ENCODE measurements around the gene FKBP5. TPM values are rescaled to one million over a fixed set of nuclear protein-coding genes. Genes with fewer than 3 reads are reported as not detected.

The FKBP5 gene
- total and polyA plus RNA-seq, 2 of the 4 experiments (the other 2 are of a cell fraction) = 6.8 to 7.0 TPM

DNA sequence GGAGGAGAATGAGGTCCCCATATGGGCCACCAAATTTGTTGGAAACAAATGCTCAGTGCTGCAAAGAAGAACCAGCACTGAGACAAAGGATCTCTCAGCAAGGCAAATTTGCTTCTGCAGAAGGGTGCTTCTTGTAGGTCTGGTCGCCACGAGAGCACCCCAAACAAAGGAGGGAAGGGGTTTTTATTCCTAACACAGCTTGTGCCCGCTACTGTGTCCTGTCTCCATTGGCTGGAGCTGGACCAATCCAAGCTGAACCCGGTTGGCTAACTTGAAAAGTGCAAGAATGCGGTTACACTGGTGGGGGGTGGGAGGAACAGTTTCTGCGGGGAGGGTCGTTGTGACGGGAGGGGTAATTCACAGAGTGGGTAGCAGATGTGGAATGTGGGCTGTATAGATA, 121.9 kb downstream of the FKBP5 start:
- no peak overlapping the region for H4K91ac ChIP-seq (ENCODE audit: insufficient read depth, low read depth, low read length)
- in situ Hi-C loops (cut with MboI; ENCODE audit: low sequenced_read_pairs) = loop anchor here (5.0 kb wide), 1 partner anchor 44 kb away; no protein-coding TSS in a partner anchor
- no TSS peak for BruUV-seq (replicated peaks)
- H3K27me3 ChIP-seq (ENCODE audit: control insufficient read depth, insufficient read depth, low read length) = peaks cover 36% of the 10 kb centered on the region
- ATAC-seq (ENCODE audit: low read depth) (no peak), DNase-seq (no peak)
- H3K27ac ChIP-seq (ENCODE audit: insufficient read depth, low read length) = no peak overlapping the region
- no peaks in the 10 kb centered on the region for H3K36me3 ChIP-seq (ENCODE audit: control insufficient read depth, insufficient read depth, low read length)
- H2BK120ac ChIP-seq (ENCODE audit: low read depth, low read length) = no peak overlapping the region
- H2AFZ ChIP-seq (replicated peaks; ENCODE audit: low read length, poor library complexity) = no peak overlapping the region
- H3K9me1 ChIP-seq (ENCODE audit: insufficient read depth, low read length) = no peaks in the 10 kb centered on the region; the same call in 1 of the 2 replicates
- no peak overlapping the region for H3K23ac ChIP-seq (ENCODE audit: low read depth, low read length)
- intact Hi-C loops (cut with micrococcal nuclease) = no loop called here
- no peak overlapping the region for H3K14ac ChIP-seq (replicated peaks; ENCODE audit: low read depth, low read length)
- no peak overlapping the region for H3K4ac ChIP-seq (ENCODE audit: low read depth, low read length)
- H3K4me1 ChIP-seq (ENCODE audit: control insufficient read depth, insufficient read depth, low read length) = no peaks in the 10 kb centered on the region
- no peak overlapping the region for H3K9ac ChIP-seq (ENCODE audit: low read depth, low read length)
- H3K9me3 ChIP-seq (ENCODE audit: control insufficient read depth, insufficient read depth, low read length) = peaks cover 7% of the 10 kb centered on the region
- ChIA-PET CTCF (no interaction called here), POLR2A (ENCODE audit: unreplicated experiment) (no interaction called here)
- TF ChIP-seq USF2 (IDR thresholded peaks at IDR 0.05; ENCODE audit: low read depth, low read length) = no peak
- no peak for TF ChIP-seq MXI1 (IDR thresholded peaks at IDR 0.05; ENCODE audit: borderline replicate concordance, low read depth, low read length)
- TF ChIP-seq SMC3 (IDR thresholded peaks at IDR 0.05; ENCODE audit: low read depth, low read length) = no peak
- no peak for TF ChIP-seq MAFK (IDR thresholded peaks at IDR 0.05; ENCODE audit: low read depth, low read length)
- no peak for TF ChIP-seq MAZ (IDR thresholded peaks at IDR 0.05; ENCODE audit: borderline replicate concordance, low read depth, low read length)
- TF ChIP-seq RCOR1 (IDR thresholded peaks at IDR 0.05; ENCODE audit: insufficient replicate concordance, low read length) = no peak
- TF ChIP-seq CEBPB (IDR thresholded peaks at IDR 0.05; ENCODE audit: low read depth, low read length) = no peak
- TF ChIP-seq, protein P1, sequence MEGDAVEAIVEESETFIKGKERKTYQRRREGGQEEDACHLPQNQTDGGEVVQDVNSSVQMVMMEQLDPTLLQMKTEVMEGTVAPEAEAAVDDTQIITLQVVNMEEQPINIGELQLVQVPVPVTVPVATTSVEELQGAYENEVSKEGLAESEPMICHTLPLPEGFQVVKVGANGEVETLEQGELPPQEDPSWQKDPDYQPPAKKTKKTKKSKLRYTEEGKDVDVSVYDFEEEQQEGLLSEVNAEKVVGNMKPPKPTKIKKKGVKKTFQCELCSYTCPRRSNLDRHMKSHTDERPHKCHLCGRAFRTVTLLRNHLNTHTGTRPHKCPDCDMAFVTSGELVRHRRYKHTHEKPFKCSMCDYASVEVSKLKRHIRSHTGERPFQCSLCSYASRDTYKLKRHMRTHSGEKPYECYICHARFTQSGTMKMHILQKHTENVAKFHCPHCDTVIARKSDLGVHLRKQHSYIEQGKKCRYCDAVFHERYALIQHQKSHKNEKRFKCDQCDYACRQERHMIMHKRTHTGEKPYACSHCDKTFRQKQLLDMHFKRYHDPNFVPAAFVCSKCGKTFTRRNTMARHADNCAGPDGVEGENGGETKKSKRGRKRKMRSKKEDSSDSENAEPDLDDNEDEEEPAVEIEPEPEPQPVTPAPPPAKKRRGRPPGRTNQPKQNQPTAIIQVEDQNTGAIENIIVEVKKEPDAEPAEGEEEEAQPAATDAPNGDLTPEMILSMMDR (conservative IDR thresholded peaks at IDR 0.05; ENCODE audit: low read depth, low read length) = no peak
- TF ChIP-seq BHLHE40 (IDR thresholded peaks at IDR 0.05; ENCODE audit: low read depth, low read length) = no peak
- no peak for TF ChIP-seq RAD21 (IDR thresholded peaks at IDR 0.05; ENCODE audit: low read length)
- no peak for TF ChIP-seq CHD1 (IDR thresholded peaks at IDR 0.05; ENCODE audit: low read depth, low read length)
- no peak for TF ChIP-seq NFE2L2 (IDR thresholded peaks at IDR 0.05; ENCODE audit: low read depth, low read length)
- no peak overlapping the region for H4K5ac ChIP-seq (ENCODE audit: low read depth, low read length)
- 65% methylated on average over 7 of the region's 8 CpGs; no CpG with 5 or more reads in 1 of the 2 experiments for WGBS, 2 experiments (ENCODE audit: extremely low coverage in 2 of 2, insufficient read length in 1 of 2)
- H3K18ac ChIP-seq (ENCODE audit: low read depth, low read length) = no peak overlapping the region
- no peak overlapping the region for H2BK5ac ChIP-seq (ENCODE audit: low read depth, low read length, poor library complexity, severe bottlenecking)
- dilution Hi-C loops (cut with HindIII; ENCODE audit: low sequenced_read_pairs, unreplicated experiment) = no loop called here
- H2BK20ac ChIP-seq (ENCODE audit: low read depth, low read length) = no peak overlapping the region
- no peak overlapping the region for H3K4me3 ChIP-seq (ENCODE audit: insufficient read depth, low read depth, low read length)
- H2AK5ac ChIP-seq (ENCODE audit: low read depth, low read length) = no peak overlapping the region
- H3K79me1 ChIP-seq (ENCODE audit: low read depth in 1 of 2, low read length in 2 of 2) = no peaks in the 10 kb centered on the region
- no peak overlapping the region for H3K56ac ChIP-seq (ENCODE audit: extremely low read depth, insufficient read depth, low read length)
- no peak overlapping the region for H2AK9ac ChIP-seq (replicated peaks; ENCODE audit: low read depth, low read length, poor library complexity)
- no peak overlapping the region for H2BK15ac ChIP-seq (ENCODE audit: low read depth, low read length)
- no peaks in the 10 kb centered on the region for H4K20me1 ChIP-seq (ENCODE audit: insufficient read depth, low read length)
- H4K8ac ChIP-seq (ENCODE audit: low read depth in 2 of 2, low read length in 2 of 2) = no peak overlapping the region
- H3K4me2 ChIP-seq (ENCODE audit: low read depth, low read length) = no peak overlapping the region
